Left renal cortex interstitium (tissue), 4 donors: Measurements from ENCODE around the gene ZNF18. TPM values are rescaled to one million over a fixed set of nuclear protein-coding genes. Genes with fewer than 3 reads are reported as not detected.

ENCODE experiments used
- DNase-seq, 4 donors: peaks; one replicate each; pipeline ENCODE4 v3.0.0-alpha.2; 2013; ENCODE audit warnings: low read depth in 4 of 4, low spot score in 2 of 4, missing footprints in 1 of 4
- polyA plus RNA-seq, 4 donors: library from polyadenylated mRNA; unstranded; fragments of 120-200 nt; gene quantifications; one replicate each; pipeline ENCODE4 v1.2.1, GENCODE V29; 2013; ENCODE audit not compliant: insufficient read length in 4 of 4

ZNF18 gene, protein sequence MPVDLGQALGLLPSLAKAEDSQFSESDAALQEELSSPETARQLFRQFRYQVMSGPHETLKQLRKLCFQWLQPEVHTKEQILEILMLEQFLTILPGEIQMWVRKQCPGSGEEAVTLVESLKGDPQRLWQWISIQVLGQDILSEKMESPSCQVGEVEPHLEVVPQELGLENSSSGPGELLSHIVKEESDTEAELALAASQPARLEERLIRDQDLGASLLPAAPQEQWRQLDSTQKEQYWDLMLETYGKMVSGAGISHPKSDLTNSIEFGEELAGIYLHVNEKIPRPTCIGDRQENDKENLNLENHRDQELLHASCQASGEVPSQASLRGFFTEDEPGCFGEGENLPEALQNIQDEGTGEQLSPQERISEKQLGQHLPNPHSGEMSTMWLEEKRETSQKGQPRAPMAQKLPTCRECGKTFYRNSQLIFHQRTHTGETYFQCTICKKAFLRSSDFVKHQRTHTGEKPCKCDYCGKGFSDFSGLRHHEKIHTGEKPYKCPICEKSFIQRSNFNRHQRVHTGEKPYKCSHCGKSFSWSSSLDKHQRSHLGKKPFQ
- polyA plus RNA-seq, result 10 to 100 TPM in 3 of 4 donors, 1 to 10 TPM in 1; 9.6 to 11.5 (median 11.0) TPM

DNA sequence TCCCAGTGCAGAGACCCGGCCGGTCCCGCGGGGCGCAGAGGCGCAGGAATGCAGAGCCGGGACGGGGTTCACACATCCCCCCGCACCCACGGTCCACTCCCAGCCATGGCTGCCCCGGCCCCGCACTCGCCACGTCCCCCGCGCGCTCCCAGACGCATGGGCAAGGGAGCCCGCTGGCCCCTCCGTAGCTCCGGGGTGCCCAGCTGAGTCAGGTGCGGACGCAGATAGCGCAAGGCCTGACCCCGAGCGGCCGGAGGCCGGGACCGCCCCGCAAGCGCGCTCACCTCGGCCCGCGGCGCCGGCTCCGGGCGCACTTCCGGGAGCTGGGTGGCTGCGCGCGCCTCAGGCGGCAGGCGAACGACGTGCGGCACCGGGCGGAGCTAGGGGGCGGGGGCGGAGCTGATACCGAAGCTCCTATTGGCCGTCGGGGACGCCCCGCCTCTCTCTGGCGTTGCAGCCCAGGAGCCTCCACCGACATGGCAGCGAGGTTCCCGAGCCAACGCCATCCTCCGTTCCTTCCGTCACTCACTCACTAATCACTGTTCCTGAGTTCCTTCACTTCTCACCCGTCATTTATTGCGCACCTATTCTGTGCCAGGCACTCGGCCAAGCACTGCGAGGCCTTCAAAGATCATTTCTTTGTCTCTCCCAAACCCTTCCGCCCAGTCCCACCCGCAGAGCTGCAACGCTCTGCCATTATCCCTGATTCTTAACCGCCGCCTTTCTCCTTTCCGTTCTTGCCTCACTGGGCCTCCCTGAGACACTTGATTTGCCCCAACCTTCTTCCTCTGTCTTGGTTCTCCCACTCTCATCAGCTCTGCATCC lies at the start of gene ZNF18:
ZNF18 (minus strand) TSS at position 329 of the 825 bp plus-strand sequence. CDS start 4,646 bp downstream, outside the sequence.
- peak; percentile 77 to 88 (median 83) for DNase-seq

DNA sequence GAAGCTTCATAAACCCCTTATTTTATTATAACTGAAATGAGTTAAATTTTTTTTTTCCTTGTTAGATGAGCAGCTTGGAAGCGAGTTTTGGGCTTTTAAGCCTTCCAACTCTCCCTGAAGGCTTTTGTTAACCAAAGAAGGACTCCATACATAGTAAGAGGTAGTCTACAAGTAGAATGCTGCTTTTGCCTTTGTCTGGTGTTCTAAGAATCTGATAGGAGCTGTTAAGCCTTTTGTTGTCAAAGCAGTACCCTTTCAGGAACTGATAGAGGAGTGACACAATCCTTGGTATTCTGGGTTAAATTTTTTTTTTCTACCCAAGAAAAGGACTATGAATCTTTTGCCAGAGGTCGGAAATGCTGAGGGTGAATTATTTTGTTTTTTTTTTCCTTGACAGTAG lies 49.5 kb upstream of the ZNF18 start:
- DNase-seq, result no peak

DNA sequence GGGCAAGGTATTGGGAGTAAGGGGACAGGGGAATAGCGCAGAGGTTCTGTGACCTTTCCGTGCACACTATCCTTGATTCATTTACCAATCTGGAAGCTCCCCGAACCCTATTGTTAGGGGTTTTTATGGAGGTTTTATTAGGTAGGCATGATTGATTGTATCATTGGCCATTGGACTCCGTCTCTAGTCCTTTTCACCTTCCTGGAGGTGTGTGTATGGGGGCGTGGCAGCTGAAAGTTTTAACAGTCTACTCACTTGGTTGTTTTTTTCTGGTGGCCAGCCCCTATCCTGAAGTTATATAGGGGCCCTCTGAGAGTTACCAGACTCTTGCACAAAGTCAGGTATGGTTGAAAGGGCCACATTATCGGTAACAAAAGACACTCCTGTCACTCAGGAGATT lies 46.4 kb upstream of the ZNF18 start:
- DNase-seq, result no peak

DNA sequence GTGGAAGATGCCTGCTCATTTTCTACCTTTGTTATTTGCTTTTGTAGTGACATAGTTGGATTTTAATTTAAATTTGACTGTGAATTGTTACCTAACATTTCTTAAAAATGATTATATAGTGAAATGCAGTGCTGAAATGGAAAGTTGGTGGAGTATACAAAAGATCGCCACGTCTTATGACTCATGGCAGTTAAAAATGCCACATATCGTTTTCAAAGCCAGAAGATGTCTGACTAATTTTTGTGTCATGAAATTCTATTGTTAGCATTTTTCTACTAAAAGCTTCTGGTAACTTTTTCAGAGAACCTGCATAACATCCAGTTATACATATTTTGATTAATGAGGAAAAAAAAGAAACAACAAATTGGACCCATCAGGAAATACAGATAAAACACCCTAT lies 44.0 kb upstream of the ZNF18 start:
- no peak for DNase-seq

DNA sequence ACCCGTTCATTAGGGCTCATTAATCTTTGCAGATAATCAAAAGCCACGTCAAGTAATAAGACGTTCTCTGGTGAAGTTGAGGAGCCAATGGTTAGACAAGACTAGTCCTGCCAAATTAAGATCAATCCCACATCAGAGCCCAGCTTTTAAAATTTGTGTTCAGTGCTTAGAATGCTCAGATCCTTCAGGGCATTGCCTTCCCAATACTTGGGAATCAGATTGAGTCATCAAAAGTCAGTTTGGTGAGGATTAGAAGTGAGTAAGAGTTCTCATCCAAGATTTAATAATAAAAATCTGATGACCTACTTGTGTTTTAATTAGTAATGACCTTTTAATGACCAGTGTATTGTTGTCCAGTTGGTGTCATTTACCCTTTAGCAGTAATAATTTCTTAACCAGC lies 43.2 kb upstream of the ZNF18 start:
- no peak for DNase-seq

DNA sequence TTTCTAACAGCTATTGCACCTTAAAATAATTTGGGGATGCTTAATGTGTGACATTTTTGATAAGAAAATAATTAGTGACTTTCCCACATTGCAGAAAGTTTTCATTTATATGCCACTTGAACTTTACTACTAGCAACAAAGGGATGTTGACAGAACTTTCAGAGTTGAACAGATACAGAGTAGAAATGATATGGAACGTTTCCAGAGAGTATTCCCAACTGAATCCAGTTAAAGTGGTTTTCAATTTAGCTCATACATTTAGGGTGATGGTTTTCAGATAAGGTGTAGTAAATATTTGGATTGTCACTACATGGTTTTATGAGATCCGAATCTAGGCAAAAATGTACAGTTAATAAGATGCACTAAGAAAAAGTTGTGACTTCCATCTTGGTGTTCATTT lies 40.7 kb upstream of the ZNF18 start:
- no peak for DNase-seq

DNA sequence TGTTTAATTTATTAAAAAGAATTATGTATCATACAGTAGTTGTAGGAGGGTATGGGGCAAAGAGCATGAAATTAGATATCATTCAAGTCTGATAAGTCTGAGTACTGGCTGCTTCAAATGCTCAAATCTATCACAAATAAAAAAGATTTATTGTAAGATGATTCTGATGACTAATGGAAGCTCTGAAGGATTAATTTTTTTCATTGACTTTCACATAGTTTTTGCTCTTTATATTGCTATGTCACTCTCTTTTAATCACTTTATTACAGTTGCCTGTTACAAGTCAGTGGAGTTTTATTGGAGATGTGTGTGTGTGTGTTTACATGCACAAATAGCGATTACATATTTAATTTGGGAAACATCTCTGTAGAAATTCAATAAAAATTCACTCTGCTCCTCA lies 38.4 kb upstream of the ZNF18 start:
- no peak for DNase-seq

DNA sequence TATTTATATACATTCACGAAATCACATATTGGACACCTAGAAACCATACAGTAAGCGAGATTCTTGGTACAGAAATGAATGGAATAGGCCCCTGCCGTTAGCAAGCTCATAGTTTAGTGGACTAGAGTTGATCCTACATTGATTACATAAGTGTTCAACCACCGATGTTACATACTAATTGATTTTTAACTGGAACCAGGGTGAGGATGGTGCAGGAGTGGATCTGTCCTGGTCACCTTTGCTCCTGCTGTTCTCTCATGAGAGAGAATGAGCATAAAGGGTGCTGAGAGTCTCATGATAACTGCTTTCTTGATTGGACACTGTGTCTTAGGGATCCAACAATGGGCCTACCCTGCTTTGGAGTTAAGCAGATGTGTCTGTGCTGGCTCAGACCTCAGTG lies 37.3 kb upstream of the ZNF18 start:
- DNase-seq, result no peak

DNA sequence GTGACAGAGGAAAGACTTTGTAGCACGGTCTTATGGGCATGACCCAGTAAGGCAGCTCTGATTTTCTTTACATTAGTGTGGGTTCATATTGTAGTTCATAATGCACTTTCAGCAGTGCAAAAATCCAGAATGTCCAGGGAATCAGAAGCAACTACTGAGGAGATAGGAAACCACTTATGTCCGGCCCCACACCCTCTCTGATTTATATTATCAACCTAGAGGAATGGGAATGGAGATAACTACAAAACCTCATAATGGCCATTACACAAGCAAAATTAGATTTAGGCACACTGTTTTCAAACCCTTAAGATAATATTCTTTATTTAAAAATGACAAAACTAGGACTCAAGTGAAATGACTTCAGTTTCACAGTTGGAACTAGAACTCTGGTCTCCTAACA lies 31.3 kb upstream of the ZNF18 start:
- DNase-seq, result no peak

DNA sequence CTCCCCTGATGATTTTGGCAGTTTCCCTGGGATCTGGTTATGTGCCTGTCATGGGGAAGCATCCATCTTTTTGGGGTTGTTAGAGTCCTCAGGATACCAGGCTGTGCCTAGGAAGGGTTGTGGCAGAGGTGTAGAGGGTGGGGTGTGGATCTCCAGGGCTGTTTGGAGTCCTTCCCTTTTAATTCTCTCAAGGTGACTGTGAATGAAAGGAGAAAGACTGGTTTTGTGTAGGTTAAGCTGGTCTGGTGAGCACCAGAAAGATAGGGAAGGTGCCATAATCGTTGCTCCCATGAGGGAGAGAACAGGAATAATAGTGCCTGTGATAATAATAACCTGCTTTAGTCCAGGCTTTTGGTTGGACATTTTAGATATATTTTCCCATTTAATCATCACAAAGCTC lies 30.4 kb upstream of the ZNF18 start:
- no peak for DNase-seq

DNA sequence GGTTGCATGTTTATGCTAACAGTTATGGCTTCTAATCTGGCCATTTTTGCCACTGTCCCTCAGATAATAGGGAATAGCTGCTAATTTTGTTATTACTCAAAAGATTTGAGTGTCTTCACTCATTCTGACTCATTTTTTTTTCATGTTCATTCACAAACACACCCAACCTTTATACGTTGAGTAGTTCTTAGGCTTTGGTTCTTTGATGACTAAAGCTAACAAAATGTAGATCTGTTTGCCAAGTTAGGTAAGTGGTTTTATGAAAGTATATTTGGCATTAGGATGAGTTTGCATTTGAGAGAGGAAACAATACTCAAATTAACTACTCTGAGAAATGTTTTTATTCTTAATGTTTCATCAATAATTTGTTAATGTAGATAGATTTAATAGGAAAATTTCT lies 27.1 kb upstream of the ZNF18 start:
- DNase-seq, result no peak

DNA sequence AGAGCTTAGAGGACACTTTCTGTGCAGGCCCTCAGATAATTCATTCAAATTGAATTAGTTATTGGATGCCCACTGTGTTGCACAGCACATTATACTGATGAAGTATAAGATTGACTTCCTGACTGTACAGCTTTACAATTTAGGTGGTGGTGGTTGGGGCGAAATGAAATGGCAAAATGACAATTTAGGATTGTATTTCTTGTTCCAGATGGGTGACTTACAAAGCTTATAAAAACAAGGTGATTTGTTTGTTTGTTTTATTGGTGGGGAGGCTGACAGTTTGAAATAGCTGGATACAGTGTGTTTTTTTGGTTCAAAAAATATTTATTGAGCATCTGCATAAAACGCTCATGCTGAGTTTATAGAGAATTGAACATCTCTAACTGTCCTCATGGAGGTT lies 25.0 kb upstream of the ZNF18 start:
- DNase-seq, result no peak

DNA sequence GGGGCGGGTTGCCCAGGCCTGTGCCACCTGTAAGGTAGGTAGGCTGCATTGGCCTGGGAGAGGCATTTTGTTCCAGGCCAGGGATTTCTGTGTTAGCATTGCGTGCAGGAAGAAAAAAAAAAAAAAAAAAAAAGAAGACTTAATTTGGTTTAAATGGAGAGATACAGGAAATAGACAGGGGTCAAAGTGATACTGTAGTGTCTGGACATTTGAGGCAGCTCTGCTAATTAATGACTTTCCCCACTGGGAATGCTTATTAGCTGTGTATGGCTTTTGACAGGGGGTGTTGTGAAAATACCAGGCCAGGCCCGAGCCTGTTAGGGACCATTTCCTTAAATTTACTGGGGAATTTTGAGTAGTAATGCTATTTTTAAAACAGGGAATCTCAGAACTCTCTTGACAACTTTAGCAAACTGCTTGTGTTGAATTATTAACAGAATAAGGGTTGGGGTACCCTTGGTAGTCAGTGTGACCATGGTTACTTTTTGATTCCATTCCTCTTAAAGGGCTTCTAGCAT lies 24.4 kb upstream of the ZNF18 start:
- DNase-seq, result peak in 2 of 4 donors; percentile 2 to 3

DNA sequence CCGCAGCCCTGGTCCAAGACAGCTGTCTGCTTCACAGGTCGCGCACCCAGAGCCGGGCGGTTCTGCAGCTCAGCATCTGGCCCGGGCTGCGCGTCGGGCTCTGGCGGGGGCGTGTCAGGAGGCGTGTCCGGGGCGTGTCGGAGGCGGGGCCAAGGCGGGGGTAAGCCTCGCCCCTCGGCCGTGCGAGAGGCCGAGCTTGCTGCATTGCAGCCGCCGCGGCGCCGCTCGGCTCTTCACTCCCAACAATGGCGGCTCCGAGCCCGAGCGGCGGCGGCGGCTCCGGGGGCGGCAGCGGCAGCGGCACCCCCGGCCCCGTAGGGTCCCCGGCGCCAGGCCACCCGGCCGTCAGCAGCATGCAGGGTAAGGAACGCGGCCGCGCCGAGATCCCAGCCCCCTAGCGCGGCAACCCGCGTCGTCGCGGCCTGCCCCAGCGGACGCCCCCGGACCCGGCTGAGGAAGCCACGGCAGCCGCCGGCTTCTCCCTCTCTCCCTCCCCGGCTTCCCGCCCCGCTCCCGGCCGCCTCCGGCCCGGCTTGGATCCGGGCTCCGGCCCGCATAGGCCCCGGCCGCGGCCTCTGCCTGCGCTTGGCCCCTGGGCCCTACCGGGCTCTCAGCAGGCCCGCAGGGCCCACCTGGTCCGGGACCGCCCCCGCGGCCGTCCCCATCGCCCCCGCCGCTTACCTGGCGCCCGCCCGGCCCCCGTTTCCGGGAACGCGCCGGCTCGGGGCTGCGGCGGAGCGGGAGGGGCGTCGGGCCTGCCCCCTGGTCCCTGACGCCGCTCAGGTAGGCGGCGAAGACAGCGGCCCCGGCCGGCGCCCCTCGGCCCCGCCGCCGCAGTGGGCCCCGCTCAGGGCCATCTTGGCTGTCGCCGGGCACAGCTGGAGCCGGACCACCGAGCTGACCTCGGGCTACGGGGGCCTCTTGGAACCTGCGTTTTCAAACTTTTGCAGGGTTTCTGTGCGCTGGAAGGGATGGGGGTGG lies 23.7 kb upstream of the ZNF18 start, which contains the start of gene MAP2K4:
MAP2K4 (plus strand) TSS at position 236 of the 981 bp plus-strand sequence; CDS start at position 246, 10 bp downstream.
- peak; percentile 53 to 83 (median 72) for DNase-seq

DNA sequence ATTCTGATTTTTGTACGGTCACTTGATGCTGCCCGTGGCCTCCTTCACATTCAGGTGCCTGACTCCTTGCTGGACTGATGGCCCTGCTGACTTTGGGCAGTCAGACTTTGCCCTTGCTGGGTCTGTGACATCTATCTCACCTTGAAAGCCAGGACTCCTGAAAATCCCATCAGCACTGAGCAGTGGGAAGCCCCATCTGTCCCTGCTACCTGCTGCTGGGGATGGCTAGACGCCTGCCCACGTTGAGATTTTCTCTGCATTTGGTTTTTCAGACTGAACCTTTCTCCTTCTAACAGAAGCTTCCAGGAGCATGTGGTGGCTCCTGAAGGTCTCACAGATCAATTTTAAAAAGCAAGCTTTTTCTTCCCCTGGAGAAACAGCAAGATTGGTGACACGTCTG lies 10.2 kb upstream of the ZNF18 start:
- DNase-seq, result no peak

DNA sequence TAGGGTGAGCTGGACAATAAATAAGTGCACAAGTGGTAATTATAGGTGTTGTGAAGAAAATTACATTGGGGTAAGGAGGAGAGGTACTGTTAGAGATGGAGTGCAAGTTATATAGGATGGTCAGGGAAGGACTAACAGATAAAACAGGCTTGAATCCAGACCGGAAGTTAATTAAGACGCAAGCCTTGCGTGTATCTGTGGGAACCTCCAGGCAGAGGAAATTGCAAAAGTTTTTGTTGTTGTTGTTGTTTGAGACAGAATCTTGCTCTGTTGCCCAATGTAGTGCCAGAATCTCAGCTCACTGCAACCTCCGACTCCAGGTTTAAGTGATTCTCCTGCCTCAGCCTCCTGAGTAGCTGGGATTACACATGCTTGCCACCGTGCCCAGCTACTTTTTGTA lies 2.4 kb upstream of the ZNF18 start:
- no peak for DNase-seq

DNA sequence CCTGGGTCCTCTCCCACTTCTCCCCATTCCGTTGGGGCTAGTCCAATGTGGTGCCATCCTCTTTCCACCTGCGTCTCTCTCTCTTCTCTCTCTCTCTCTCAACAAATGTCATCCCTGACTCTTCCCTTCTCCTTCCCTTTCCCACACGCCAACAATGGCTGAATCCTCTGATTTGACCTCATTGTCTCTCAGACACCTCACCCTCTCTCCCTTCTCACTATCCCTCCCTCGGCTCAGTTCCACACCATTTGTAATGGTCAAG lies 628 bp upstream of the ZNF18 start:
- no peak for DNase-seq

DNA sequence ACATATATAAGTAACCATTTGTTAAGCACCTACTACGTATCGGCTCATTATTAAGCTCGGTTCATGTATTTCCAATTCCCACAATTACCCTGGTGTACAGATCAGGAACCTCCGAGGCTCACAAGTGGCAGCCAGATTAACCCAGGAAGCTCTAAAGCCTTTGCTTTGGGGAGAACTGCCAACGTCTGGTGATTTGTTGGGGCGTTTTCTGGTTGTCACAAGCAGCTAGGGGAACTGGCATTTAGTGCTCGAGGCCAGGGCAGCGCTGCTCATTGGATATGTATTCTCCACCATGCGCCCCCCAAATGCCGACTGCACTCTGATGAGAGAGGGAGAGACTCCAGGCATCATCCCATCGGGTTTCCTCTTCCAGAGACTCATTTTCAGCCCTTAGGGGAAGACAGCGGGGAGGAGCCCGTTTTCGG lies 541 bp downstream of the ZNF18 start:
- DNase-seq, result peak in 1 of 4 donors; percentile 24

DNA sequence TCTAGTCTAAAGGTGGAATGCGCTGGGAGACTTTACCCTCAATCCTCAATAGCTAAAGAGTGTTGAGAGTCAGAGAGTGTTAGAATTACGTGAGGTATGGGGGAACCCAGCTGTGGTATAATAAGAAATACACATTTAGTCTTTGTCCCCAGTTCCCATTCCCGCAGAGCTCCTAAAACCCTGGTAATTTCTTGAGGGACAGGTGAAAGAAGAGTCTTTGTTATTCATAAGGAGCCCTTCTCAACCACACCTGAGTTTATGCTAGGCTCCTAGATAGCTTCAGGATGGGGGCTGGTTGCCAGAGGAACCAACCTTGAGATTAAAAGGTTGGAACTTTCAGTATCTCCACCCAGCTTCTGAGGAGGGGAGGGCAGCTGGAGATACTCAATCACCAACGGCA lies 5.8 kb downstream of the ZNF18 start:
- no peak for DNase-seq

DNA sequence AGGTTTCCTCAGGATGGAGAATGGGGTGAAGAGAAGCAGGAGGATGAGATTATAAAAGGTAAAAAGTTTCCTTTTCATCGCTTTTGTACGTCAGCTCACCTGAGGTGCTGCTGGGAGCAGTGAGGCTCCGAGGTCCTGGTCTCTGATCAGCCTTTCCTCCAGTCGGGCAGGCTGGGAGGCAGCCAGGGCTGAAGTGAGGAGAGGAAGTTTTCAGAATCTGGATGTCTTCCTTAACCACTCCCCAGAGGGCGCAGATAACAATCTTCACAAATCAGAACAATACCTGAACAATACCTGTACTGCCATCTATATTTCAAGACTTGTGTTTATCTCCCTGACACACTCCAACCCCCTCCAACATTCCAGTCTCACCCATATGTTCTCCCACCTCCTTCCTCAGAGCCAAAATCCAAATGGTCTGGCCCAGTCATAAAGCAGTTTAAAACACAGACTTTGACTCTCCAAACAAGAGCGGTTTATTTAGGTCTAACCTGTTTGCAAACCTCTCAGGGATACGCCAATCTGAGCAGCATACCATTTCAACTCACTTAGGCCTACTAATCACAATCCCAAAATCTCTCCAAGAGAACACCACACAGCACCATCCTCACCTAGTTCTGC lies 6.8 kb downstream of the ZNF18 start:
- no peak for DNase-seq
